SU-DHL-6 (cell line): ENCODE data around the gene STN1.

ENCODE experiments used
- H2AFZ ChIP-seq: fragments of 200-600 bp; sonication (generic); 2 replicates; pipeline ENCODE4 v1.6.1; 2014; ENCODE audit warnings: low read depth, mild to moderate bottlenecking, moderate library complexity, mixed read lengths, antibody characterized with exemption, low read length; ENCODE audit not compliant: severe bottlenecking
- H3F3A ChIP-seq: fragments of 200-600 bp; shearing (Covaris generic); 2 replicates; pipeline ENCODE4 v1.6.0; 2016; ENCODE audit warnings: antibody characterized with exemption, mild to moderate bottlenecking; ENCODE audit not compliant: insufficient read depth
- H3K27ac ChIP-seq: fragments of 200-600 bp; sonication (generic); 2 replicates; pipeline ENCODE4 v1.5.1; 2016; ENCODE audit warnings: low read depth, mild to moderate bottlenecking, low read length, moderate library complexity, mixed read lengths
- H3K27me3 ChIP-seq: fragments of 200-600 bp; sonication (generic), shearing (Covaris generic); 2 replicates; pipeline ENCODE4 v1.6.0; 2014; ENCODE audit warnings: mild to moderate bottlenecking, low read length
- H3K36me3 ChIP-seq: fragments of 200-600 bp; sonication (generic); 2 replicates; pipeline ENCODE4 v1.6.1; 2014; ENCODE audit warnings: mild to moderate bottlenecking, low read length, mixed read lengths
- H3K4me2 ChIP-seq: fragments of 300-600, 200-600 bp; shearing (Covaris generic), sonication (generic); 2 replicates; pipeline ENCODE4 v1.6.0; 2014; ENCODE audit warnings: low read length, low read depth, mild to moderate bottlenecking; ENCODE audit not compliant: poor library complexity, severe bottlenecking
- H3K4me3 ChIP-seq: fragments of 200-600 bp; sonication (generic); 2 replicates; pipeline ENCODE4 v1.5.1; 2014; ENCODE audit warnings: antibody characterized with exemption, low read length, mild to moderate bottlenecking, mixed read lengths; ENCODE audit not compliant: insufficient read depth, poor library complexity, severe bottlenecking
- H3K79me2 ChIP-seq: fragments of 200-600 bp; sonication (generic); 2 replicates; pipeline ENCODE4 v1.6.1; 2014; ENCODE audit warnings: mild to moderate bottlenecking, low read length, moderate library complexity; ENCODE audit not compliant: insufficient read depth
- H3K9ac ChIP-seq: fragments of 200-600 bp; sonication (generic); 2 replicates; pipeline ENCODE4 v1.7.0; 2014; ENCODE audit warnings: mild to moderate bottlenecking, low read length
- H3K9me2 ChIP-seq: fragments of 200-600 bp; sonication (generic); replicated peaks from 2 replicates; pipeline ENCODE4 v1.6.1; 2014; ENCODE audit warnings: low read length; ENCODE audit not compliant: insufficient read depth
- H3K9me3 ChIP-seq: fragments of 200-600 bp; sonication (generic); 2 replicates; pipeline ENCODE4 v1.6.1; 2014; ENCODE audit warnings: low read length, mixed read lengths; ENCODE audit not compliant: insufficient read depth
- H4K20me1 ChIP-seq: fragments of 200-600 bp; sonication (generic); 2 replicates; pipeline ENCODE4 v1.6.1; 2014; ENCODE audit warnings: low read depth, mild to moderate bottlenecking, antibody characterized with exemption, low read length, moderate library complexity, mixed read lengths
- EZH2phosphoT487 ChIP-seq: fragments of 200-600 bp; sonication (generic), shearing (Covaris generic); conservative IDR thresholded peaks from 2 replicates; pipeline ENCODE4 v1.6.1; 2018; ENCODE audit warnings: mild to moderate bottlenecking, antibody characterized with exemption, low read length, moderate library complexity, mixed read lengths
- TF ChIP-seq, protein P1 (sequence below): fragments of 200-600 bp; sonication (generic); IDR thresholded peaks from one replicate; pipeline ENCODE4 v1.5.1; 2017; ENCODE audit warnings: antibody characterized with exemption, mild to moderate bottlenecking, low read length, moderate library complexity; ENCODE audit not compliant: insufficient read depth, poor library complexity, severe bottlenecking

STN1 gene

DNA sequence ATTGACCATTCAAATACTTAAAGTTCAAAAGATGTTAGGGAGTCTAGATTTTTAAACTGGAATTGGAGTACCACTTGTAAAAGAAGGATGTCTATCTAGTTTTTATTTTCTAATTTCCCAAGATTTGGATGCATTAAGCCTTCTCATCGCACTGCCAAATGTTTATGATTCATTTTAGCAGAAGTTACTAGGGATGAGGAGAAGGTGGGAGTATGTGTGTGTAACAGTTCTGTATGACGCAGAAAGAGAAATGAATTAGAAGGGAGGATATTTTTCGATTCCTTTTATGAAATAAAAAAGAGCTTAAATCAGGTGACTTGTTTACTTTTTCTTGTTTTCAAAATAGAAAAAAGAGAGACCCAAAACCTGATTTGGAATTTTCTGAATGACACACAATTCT is 42.1 kb upstream of the STN1 start:
- H2AFZ ChIP-seq, result no peak overlapping the region
- no peak overlapping the region for H3K27ac ChIP-seq
- no peak overlapping the region for H3K4me2 ChIP-seq
- no peaks in the 10 kb centered on the region for H3K79me2 ChIP-seq
- no peak overlapping the region for H3K9ac ChIP-seq
- H3K9me3 ChIP-seq, result no peaks in the 10 kb centered on the region
- H3K4me3 ChIP-seq, result no peak overlapping the region
- no peaks in the 10 kb centered on the region for H3K9me2 ChIP-seq
- H3K36me3 ChIP-seq, result no peaks in the 10 kb centered on the region
- TF ChIP-seq EZH2phosphoT487, result no peak
- TF ChIP-seq, protein P1, sequence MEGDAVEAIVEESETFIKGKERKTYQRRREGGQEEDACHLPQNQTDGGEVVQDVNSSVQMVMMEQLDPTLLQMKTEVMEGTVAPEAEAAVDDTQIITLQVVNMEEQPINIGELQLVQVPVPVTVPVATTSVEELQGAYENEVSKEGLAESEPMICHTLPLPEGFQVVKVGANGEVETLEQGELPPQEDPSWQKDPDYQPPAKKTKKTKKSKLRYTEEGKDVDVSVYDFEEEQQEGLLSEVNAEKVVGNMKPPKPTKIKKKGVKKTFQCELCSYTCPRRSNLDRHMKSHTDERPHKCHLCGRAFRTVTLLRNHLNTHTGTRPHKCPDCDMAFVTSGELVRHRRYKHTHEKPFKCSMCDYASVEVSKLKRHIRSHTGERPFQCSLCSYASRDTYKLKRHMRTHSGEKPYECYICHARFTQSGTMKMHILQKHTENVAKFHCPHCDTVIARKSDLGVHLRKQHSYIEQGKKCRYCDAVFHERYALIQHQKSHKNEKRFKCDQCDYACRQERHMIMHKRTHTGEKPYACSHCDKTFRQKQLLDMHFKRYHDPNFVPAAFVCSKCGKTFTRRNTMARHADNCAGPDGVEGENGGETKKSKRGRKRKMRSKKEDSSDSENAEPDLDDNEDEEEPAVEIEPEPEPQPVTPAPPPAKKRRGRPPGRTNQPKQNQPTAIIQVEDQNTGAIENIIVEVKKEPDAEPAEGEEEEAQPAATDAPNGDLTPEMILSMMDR, result no peak
- H3F3A ChIP-seq, result 0 out of 2 replicates have a peak, but pooled peaks cover 3% of the 10 kb centered on the region
- no peaks in the 10 kb centered on the region for H3K27me3 ChIP-seq
- H4K20me1 ChIP-seq, result no peaks in the 10 kb centered on the region

DNA sequence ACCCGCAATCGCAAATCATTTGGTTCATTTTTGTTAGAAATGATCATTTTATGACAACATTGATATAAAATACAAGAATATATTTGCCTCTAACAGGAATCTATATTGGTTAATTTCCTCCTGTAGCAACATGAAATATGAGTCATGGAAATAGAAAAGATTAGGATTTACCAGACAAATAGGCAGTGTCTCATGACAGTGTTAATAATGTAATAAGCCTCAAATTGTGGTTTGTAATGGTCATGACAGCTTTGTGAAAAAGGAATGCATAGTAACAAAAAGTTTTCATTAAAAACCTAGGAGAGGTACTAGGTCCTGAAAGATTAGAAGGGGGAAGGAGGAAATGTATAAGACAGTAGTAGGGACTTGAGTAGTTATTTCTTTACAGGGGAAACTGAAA is 41.0 kb upstream of the STN1 start:
- Histone ChIP-seq H3K79me2 (no peaks in the 10 kb centered on the region), H3K9ac (no peak overlapping the region), H3K9me2 (no peaks in the 10 kb centered on the region), H4K20me1 (no peaks in the 10 kb centered on the region), H3K27ac (no peak overlapping the region), H3K4me2 (no peak overlapping the region), H2AFZ (no peak overlapping the region), H3K27me3 (no peaks in the 10 kb centered on the region), H3K36me3 (no peaks in the 10 kb centered on the region), H3K9me3 (no peaks in the 10 kb centered on the region), H3F3A (no peaks in the 10 kb centered on the region), H3K4me3 (no peak overlapping the region)
- no peak for TF ChIP-seq EZH2phosphoT487
- TF ChIP-seq, protein P1, result no peak

DNA sequence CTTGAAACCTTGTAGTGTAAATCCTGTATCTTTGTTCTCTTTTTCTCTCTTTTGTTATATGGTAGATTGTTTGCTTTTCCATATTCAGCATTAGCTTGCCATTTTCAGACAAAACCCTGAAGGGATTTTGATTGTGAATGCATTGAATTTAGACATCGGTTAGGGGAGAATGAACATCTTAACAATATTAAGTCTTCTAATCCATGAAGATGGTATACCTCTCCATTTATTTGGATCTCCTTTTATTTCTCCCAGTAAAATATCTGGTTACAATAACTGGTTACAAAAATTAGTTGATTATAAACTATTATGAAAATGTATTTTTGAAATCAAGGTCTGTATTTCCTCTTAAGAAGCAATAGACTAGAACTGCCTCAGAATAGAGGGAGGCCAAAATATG is 36.6 kb upstream of the STN1 start:
- no peaks in the 10 kb centered on the region for H3F3A ChIP-seq
- no peaks in the 10 kb centered on the region for H3K9me3 ChIP-seq
- no peak overlapping the region for H3K27ac ChIP-seq
- no peaks in the 10 kb centered on the region for H3K9me2 ChIP-seq
- no peaks in the 10 kb centered on the region for H3K79me2 ChIP-seq
- H3K4me2 ChIP-seq, result no peak overlapping the region
- no peaks in the 10 kb centered on the region for H3K36me3 ChIP-seq
- no peak overlapping the region for H2AFZ ChIP-seq
- no peak overlapping the region for H3K9ac ChIP-seq
- TF ChIP-seq EZH2phosphoT487, result no peak
- TF ChIP-seq, protein P1, result no peak
- H3K4me3 ChIP-seq, result no peak overlapping the region
- no peaks in the 10 kb centered on the region for H4K20me1 ChIP-seq
- H3K27me3 ChIP-seq, result no peaks in the 10 kb centered on the region
